NCI-H2227 (cell line): ENCODE results near the gene DBNDD2.

ENCODE experiments used
- DNase-seq: peaks from one replicate; lab custom pipeline; 2025; ENCODE audit not compliant: unreplicated experiment; lab: John Stamatoyannopoulos, UW

Gene DBNDD2

GRCh38 chr20:45415822-45416637 is 7.9 kb downstream of the DBNDD2 start, which contains the start of gene PIGT:
TSS of gene PIGT (plus strand) at chr20:45416141. CDS start at chr20:45416157, 16 bp downstream.
- DNase-seq = peak; percentile 94

- DNase-seq = no peak
Observed at GRCh38 chr20:45416917-45417316, 8.8 kb downstream of the DBNDD2 start.

DNA sequence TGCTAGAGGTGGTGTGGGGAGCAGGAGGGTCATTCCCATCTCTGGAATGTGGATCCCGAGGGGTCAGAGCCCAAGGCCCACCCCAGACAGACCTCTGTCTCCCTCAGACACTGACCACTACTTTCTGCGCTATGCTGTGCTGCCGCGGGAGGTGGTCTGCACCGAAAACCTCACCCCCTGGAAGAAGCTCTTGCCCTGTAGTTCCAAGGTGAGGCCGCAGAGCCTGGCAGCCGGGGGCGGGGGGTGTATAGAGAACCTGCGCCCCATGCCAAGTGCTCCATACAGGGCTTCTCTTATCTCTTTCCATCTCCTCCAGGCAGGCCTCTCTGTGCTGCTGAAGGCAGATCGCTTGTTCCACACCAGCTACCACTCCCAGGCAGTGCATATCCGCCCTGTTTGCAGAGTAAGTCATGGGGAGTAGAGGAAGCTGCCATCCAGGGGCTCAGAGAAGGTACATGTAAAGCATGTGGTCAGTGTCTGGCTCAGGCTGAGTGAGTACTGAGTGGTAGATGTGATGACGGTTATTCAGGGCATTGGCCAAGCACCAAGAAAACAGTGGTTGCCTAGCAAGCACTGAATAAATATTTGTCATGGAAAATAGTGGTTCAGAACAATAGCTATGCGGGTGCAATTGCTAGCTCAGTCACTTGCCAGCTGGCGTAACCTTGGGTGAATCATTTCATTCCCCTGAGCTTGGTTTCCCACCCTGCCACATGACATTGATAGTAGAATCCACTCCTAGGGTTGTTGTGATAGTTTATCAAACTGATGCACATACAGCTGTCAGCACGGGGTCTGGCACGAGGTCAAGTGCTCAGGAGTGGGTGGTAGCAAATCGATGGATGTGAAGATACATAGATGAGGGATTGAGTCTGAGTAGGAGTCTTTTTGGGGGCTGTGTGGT is 11.4 kb downstream of the DBNDD2 start:
- DNase-seq = no peak

GRCh38 chr20:45420125-45420524 is 12.0 kb downstream of the DBNDD2 start:
- DNase-seq = no peak

- no peak for DNase-seq
Observed at GRCh38 chr20:45423700-45424099, 15.6 kb downstream of the DBNDD2 start.

DNA sequence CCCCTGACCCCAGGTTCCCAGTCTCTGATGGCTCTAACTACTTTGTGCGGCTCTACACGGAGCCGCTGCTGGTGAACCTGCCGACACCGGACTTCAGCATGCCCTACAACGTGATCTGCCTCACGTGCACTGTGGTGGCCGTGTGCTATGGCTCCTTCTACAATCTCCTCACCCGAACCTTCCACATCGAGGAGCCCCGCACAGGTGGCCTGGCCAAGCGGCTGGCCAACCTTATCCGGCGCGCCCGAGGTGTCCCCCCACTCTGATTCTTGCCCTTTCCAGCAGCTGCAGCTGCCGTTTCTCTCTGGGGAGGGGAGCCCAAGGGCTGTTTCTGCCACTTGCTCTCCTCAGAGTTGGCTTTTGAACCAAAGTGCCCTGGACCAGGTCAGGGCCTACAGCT is 17.5 kb downstream of the DBNDD2 start:
- DNase-seq = no peak

GRCh38 chr20:45426320-45427016 is 18.4 kb downstream of the DBNDD2 start:
- DNase-seq = peak; percentile 59

DNA sequence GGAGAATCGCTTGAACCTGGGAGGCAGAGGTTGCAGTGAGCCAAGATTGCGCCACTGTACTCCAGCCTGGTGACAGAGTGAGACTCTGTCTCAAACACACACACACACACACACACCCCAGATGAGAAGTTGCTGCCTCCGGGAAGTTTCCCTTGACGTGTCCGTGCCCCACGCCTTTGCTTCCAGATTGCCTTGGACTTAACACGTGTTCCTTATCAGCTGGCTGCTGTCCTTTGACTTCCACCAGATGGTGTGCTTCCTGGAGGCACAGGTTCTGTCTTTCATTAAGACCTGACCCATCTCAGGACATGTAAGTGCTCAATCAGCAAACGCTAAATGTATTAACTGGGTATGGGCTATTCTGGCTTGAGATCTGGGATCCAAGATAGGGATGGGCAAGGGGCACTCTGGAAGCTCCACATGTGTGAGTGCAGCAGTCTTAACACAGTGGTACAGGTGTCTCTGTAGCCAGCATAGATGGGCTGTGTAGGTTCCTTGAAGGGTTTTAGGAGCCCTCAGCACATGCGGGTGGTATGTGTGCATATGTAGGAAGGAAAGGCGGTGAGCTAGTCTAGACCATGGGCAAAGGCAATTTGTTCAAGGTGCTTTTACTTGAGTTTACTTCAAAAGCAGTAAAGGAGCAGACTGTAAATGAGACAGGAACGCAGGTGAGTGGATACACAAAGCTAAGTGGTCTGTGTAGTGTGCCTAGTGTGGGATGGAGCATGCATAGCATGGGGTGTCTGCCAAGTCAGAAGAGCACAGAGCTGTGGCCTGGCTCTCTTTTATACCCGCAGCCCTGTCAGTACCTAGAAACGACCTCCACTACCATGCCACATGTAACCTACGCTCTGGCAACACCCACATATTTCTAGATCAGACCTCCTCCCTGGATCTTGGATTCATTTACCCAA is 19.4 kb downstream of the DBNDD2 start:
- DNase-seq = no peak

DNA sequence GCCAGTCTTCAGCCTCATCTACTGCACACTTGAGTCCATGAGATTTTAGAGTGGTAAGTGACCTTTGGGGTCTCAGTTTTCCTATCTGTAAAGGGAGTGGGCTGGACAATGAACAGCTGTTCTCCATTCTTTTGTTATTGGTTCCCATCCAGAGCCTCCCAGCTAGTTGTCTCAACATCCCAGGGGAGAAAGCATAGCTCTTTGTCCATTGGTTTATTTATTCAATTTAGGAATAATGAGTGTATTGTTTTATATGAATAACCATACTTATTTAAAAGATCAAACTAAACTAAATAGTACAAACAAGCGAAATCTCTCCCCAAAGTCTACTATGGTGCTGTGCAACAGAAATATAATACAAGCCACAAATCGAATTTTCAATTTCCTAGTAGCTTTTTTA is 21.5 kb downstream of the DBNDD2 start:
- DNase-seq = no peak

GRCh38 chr20:45432294-45432693 is 24.2 kb downstream of the DBNDD2 start:
- DNase-seq = no peak

DNA sequence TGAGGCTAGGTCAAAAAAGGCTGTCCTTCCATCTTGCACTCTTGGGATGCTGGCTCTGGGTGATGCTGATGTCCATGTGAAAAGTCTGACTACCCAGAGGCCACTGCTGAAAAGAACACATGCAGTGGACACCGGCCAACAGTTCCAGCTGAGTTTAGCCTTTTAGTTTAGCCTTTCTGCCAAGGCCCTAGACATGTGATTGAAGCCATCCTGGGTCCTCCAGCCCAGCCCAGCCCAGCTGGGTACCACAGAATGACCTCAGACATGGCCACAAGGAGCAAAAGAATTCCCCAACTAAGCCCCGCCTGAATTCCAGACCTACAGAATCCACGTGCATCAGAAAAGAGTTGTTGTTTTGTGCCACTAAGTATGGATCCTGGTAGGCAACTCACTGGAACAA is 25.2 kb downstream of the DBNDD2 start:
- DNase-seq = no peak

DNA sequence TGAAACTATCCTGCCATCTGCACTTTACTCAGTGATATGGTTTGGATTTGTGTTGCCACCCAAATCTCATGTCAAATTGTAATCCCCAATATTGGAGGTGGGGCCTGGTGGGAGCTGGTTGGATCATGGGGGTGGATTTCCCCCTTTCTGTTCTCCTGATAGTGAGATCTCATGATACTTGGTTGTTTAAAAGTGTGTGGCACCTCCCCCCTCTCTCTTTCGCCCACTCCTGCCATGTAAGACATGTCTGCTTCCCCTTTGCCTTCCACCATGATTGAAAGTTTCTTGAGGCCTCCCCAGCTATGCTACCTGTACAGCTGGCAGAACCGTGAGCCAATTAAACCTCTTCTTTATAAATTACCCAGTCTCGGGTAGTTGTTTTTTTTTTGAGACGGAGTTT is 25.9 kb downstream of the DBNDD2 start:
- no peak for DNase-seq

DNA sequence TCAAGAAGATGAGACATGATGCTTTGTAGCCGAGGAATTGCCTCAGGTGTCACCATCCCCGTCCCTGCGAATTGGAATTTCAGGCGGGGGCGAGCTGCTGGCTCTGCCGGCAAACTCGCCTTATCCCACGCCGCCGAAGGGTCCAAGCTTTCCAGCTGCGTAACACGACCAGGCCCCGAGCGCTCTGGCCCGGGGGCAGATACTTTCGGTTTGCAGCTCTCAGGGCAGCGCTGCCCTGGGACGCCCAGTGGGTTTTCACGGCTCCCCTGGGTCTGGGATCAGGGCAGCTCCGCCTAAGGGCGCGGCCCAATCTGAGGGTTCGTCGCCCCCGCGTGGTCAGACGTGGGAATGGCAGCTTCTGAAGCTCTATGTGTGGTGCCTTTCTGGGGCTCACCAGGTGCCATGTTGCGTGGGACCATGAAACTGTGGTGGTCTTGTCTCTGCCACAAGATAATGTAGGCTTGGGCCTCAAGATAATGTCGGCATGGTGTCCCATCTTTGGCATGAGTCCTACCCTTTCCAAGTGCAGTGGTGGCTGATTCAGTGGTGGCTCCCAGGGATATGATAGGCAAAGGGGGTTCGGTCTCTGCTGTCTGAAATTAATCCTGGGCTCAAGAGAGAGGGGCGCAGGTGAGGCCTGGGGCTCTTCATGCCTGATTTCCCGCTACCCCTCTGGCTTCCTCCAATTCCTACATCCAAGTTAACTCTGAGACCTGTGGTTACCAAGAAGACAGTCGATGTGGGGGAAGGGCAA is 28.8 kb downstream of the DBNDD2 start:
- peak; percentile 89 for DNase-seq

DNA sequence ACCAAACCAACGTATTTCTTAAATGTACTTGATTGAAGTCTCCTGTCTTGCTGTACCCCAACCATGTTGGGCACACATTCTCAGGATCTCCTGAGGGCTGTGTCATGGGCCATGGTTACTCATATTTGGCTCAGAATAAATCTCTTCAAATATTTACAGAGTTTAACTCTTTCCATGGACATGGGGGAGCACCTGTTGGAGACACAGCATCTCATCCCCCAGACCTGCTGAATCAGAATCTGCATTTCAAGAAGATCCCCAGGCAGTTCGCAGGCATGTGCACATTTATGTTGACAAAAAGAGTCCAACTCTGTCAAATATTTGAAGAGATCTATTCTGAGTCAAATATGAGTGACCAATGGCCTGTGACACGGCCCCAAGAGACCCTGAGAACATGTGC is 32.3 kb downstream of the DBNDD2 start:
- no peak for DNase-seq

DNA sequence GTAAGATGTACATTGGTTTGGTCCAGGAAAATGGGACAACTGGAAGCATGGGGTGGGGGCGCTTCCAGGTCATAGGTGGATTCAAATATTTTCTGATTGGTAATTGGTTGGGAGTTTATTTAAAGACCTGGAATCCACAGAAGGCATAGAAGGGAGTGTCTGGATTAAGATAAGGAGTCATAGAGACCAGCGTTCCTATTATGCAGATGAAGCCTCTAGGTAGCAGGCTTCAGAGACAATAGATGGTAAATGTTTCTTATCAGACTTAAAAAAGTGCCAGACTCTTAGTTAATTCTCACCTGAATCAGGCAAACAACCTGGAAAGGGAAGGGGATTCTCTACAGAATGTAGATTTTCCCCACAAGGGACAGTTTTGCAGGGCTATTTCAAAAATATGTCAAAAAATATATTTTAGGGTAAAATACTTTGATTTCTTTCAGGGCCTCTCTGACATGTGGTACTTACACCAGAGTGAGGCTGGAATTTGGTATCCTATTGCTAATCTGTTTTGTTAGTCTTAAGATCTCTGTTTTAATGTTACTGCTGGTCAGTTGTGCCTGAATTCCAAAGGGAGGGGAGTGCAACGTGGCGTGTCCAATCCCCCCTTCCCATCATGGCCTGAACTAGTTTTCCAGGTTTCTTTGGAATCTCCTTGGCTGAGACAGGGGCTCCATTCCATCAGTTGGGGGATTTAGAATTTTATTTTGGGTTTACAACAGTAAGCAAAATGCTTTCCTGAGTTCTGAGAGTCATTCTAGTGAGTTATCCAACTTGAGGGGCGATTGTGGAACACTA is 33.0 kb downstream of the DBNDD2 start:
- no peak for DNase-seq

GRCh38 chr20:45441746-45442145 is 33.7 kb downstream of the DBNDD2 start:
- no peak for DNase-seq

- no peak for DNase-seq
Observed at GRCh38 chr20:45444050-45444449, 36.0 kb downstream of the DBNDD2 start.

DNA sequence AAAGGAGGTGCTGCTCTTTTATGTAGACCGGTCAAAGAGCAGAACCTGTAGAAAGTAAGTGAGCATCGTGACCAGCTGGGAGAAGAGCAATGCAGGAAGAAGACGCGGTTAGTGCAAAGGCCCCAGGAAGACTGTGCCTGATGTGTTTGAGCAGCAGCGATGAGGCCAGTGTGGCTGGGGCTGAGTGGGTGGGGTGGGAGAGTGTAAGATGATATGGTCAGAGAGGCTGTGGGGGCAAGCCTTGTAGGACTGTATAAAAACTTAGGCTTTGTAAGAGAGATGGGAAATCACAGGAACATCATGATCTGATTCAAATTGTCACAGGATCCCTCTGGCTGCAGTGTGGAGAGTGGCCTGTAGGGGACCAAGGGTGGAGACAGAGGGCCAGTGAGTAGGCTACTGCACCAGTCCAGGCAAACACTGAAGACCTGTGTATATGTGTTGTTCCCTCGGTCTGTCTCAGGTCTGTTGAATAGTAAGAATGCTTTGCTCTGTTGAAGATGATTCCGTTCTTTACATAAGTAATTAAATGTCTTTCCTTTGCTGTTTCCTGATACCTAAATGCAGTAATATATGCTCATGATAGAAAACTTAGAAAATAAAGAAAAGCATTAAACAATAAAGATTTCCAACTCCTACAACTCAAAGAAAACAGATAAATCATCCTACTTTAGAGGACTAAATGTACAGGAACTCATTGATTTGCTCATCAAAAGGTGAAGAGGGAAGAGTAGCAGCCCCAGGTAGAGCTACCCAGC is 37.9 kb downstream of the DBNDD2 start:
- DNase-seq = peak; percentile 16
